A549 (cell line): ENCODE measurements around the gene RNF220. TPM values are rescaled to one million over a fixed set of nuclear protein-coding genes. Genes with fewer than 3 reads are reported as not detected.
A peak's percentile ranks its signal among the peaks of the same experiment; 100 is the strongest.

Source experiments
- BCL3 ChIP-seq: fragments of >200 bp; sonication (Bioruptor Twin); formaldehyde crosslinking; IDR thresholded peaks from 3 replicates; pipeline ENCODE4 v1.6.1; 2016
- BHLHE40 ChIP-seq: IDR thresholded peaks from 2 replicates; pipeline ENCODE4 v1.6.1; 2012; ENCODE audit warnings: low read depth, low read length, inconsistent platforms
- CBX8 ChIP-seq: fragments of 200-600 bp; sonication (generic); IDR thresholded peaks from 2 replicates; pipeline ENCODE4 v1.6.1; 2016
- CEBPB ChIP-seq, 2 experiments: fragments of >200 bp in 1 of 2; sonication (Bioruptor Twin) in 1 of 2; formaldehyde crosslinking in 1 of 2; IDR thresholded peaks; 2 replicates each; pipeline ENCODE4 v1.6.1; 2012 to 2016
- EHMT2 ChIP-seq: fragments of 200-600 bp; sonication (generic); IDR thresholded peaks from 2 replicates; pipeline ENCODE4 v1.6.1; 2016; ENCODE audit warnings: antibody characterized with exemption, low read depth, mild to moderate bottlenecking, moderate library complexity
- FOXS1 ChIP-seq: fragments of 250-450 bp; sonication (Bioruptor Pico); IDR thresholded peaks from 2 replicates; pipeline ENCODE4 v1.5.0; 2020; ENCODE audit warnings: mild to moderate bottlenecking, moderate library complexity
- HEYL ChIP-seq: fragments of 250-450 bp; sonication (Bioruptor Pico); IDR thresholded peaks from 2 replicates; pipeline ENCODE4 v1.8.0; 2021; ENCODE audit warnings: mild to moderate bottlenecking, moderate library complexity
- HOXA7 ChIP-seq: fragments of 250-450 bp; sonication (Bioruptor Pico); IDR thresholded peaks from 2 replicates; pipeline ENCODE4 v1.5.0; 2020; ENCODE audit warnings: mild to moderate bottlenecking, moderate library complexity
- HOXB13 ChIP-seq: fragments of 250-450 bp; sonication (Bioruptor Pico); IDR thresholded peaks from 2 replicates; pipeline ENCODE4 v1.5.0; 2020; ENCODE audit warnings: low read depth, mild to moderate bottlenecking, moderate library complexity
- HOXB5 ChIP-seq: fragments of 250-450 bp; sonication (Bioruptor Pico); IDR thresholded peaks from 2 replicates; pipeline ENCODE4 v1.5.0; 2020; ENCODE audit warnings: mild to moderate bottlenecking, moderate library complexity
- MAZ ChIP-seq: fragments of 150-350 bp; IDR thresholded peaks from 2 replicates; pipeline ENCODE4 v1.6.1; 2014; ENCODE audit warnings: antibody characterized with exemption, low read depth, low read length, borderline replicate concordance
- MYC ChIP-seq: IDR thresholded peaks from 2 replicates; pipeline ENCODE4 v1.6.1; 2012; ENCODE audit warnings: mild to moderate bottlenecking, inconsistent platforms, low read length, improper control_type of control experiment, borderline replicate concordance
- NFE2L2 ChIP-seq: fragments of 150-350 bp; conservative IDR thresholded peaks from 2 replicates; pipeline ENCODE4 v1.6.1; 2014; ENCODE audit warnings: low read length
- NR3C1 ChIP-seq: fragments of >200 bp; sonication (Bioruptor Twin); formaldehyde crosslinking; IDR thresholded peaks from 3 replicates; pipeline ENCODE4 v1.6.1; 2017
- PHF8 ChIP-seq: fragments of 200-600 bp; sonication (generic); IDR thresholded peaks from 2 replicates; pipeline ENCODE4 v1.6.1; 2016; ENCODE audit warnings: low read depth, mild to moderate bottlenecking, antibody characterized with exemption, moderate library complexity, borderline replicate concordance
- RAD21 ChIP-seq, 2 experiments: fragments of >200 bp in 1 of 2; sonication (Bioruptor Twin) in 1 of 2; formaldehyde crosslinking in 1 of 2; IDR thresholded peaks in 1 of 2; conservative IDR thresholded peaks in 1 of 2; 2 replicates in 1 of 2; 3 replicates in 1 of 2; pipeline ENCODE4 v1.6.1; 2012 to 2018; ENCODE audit warnings: inconsistent platforms in 1 of 2
- REST ChIP-seq: fragments of 200-600 bp; sonication (generic); IDR thresholded peaks from 2 replicates; pipeline ENCODE4 v1.6.1; 2016; ENCODE audit warnings: antibody characterized with exemption, mild to moderate bottlenecking, moderate library complexity
- SMC3 ChIP-seq: fragments of >200 bp; sonication (Bioruptor Twin); formaldehyde crosslinking; IDR thresholded peaks from 3 replicates; pipeline ENCODE4 v1.6.1; 2018; ENCODE audit warnings: inconsistent platforms
- TFCP2L1 ChIP-seq: fragments of 250-450 bp; sonication (Bioruptor Pico); IDR thresholded peaks from 2 replicates; pipeline ENCODE4 v1.5.0; 2021; ENCODE audit warnings: mild to moderate bottlenecking
- ZC3H11A ChIP-seq: fragments of 450-650 bp; IDR thresholded peaks from 2 replicates; pipeline ENCODE4 v1.6.1; 2014; ENCODE audit warnings: antibody characterized with exemption, mild to moderate bottlenecking
- ZSCAN20 ChIP-seq: fragments of 250-450 bp; sonication (Bioruptor Pico); IDR thresholded peaks from 2 replicates; pipeline ENCODE4 v1.8.0; 2022; ENCODE audit warnings: mild to moderate bottlenecking, moderate library complexity
- polyA plus RNA-seq, 4 experiments: library from polyadenylated mRNA; depleted of rRNA in 3 of 4; stranded (reverse); fragments of >200 nt; fragmentation: RNase III in 1 of 4; extraction: RNeasy Plus Mini Kit Qiagen cat#74134 plus additional on column Dnase treatment in 1 of 4; gene quantifications; 2 replicates in 3 of 4; 3 replicates in 1 of 4; pipeline ENCODE4 v1.2.3, GENCODE V29; 2011 to 2017
- TF ChIP-seq, protein P1 (sequence below): IDR thresholded peaks from 2 replicates; pipeline ENCODE4 v1.6.1; 2012
- TF ChIP-seq, protein P2 (sequence below): IDR thresholded peaks from 2 replicates; pipeline ENCODE4 v1.6.1; 2012

The RNF220 gene
- polyA plus RNA-seq, 2 of the 4 experiments (the other 2 are of a cell fraction), result 53.4 to 54.5 TPM

GRCh38 chr1:44631647-44632539, 226.8 kb downstream of the RNF220 start (continued):
- TF ChIP-seq, protein P1, sequence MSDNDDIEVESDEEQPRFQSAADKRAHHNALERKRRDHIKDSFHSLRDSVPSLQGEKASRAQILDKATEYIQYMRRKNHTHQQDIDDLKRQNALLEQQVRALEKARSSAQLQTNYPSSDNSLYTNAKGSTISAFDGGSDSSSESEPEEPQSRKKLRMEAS, result peak; percentile 78
- TF ChIP-seq CBX8, result no peak; the same call in 1 of the 2 replicates
- TF ChIP-seq BHLHE40, result peak; percentile 45
- no peak for TF ChIP-seq ZC3H11A
- no peak for TF ChIP-seq HEYL (CRISPR knock-in tag)
- no peak for TF ChIP-seq FOXS1 (CRISPR knock-in tag)
- no peak for TF ChIP-seq CEBPB (IDR thresholded peaks at IDR 0.05)
- peak; percentile 63; the same call in 1 of the 2 replicates for TF ChIP-seq MYC
- TF ChIP-seq HOXB5 (CRISPR knock-in tag), result peak; percentile 13; the same call in 1 of the 2 replicates
- TF ChIP-seq HOXA7 (CRISPR knock-in tag), result no peak
- no peak for TF ChIP-seq MAZ
- no peak for TF ChIP-seq SMC3
- no peak for TF ChIP-seq REST
- TF ChIP-seq, protein P2, sequence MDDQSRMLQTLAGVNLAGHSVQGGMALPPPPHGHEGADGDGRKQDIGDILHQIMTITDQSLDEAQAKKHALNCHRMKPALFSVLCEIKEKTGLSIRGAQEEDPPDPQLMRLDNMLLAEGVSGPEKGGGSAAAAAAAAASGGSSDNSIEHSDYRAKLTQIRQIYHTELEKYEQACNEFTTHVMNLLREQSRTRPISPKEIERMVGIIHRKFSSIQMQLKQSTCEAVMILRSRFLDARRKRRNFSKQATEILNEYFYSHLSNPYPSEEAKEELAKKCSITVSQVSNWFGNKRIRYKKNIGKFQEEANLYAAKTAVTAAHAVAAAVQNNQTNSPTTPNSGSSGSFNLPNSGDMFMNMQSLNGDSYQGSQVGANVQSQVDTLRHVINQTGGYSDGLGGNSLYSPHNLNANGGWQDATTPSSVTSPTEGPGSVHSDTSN, result no peak
- TF ChIP-seq NR3C1, result no peak
- no peak for TF ChIP-seq TFCP2L1 (CRISPR knock-in tag)
- peak; percentile 60; the same call in 1 of the 2 replicates for TF ChIP-seq PHF8
- TF ChIP-seq ZSCAN20 (CRISPR knock-in tag), result no peak; the same call in 1 of the 2 replicates
- peak; percentile 59; the same call in 2 of the 3 replicates for TF ChIP-seq BCL3
- no peak for TF ChIP-seq EHMT2
- TF ChIP-seq RAD21 (conservative IDR thresholded peaks at IDR 0.05 in 1 of 2, IDR thresholded peaks at IDR 0.05 in 1 of 2), result no peak
- TF ChIP-seq NFE2L2, result no peak
- TF ChIP-seq HOXB13 (CRISPR knock-in tag), result no peak
- TF ChIP-seq, all 56 proteins: peak for 13
